OCI-LY3 (cell line): ENCODE measurements around the gene MSL1.

Source experiments
- CTCF ChIP-seq: fragments of 200-600, 300-600 bp; sonication (generic); IDR thresholded peaks from 2 replicates; pipeline ENCODE4 v1.5.1; 2014; ENCODE audit warnings: antibody characterized with exemption, low read length, low read depth
- EZH2phosphoT487 ChIP-seq: fragments of 200-600 bp; shearing (Covaris generic); IDR thresholded peaks from 2 replicates; pipeline ENCODE4 v1.6.1; 2018; ENCODE audit warnings: antibody characterized with exemption, mixed run types, low read depth

DNA sequence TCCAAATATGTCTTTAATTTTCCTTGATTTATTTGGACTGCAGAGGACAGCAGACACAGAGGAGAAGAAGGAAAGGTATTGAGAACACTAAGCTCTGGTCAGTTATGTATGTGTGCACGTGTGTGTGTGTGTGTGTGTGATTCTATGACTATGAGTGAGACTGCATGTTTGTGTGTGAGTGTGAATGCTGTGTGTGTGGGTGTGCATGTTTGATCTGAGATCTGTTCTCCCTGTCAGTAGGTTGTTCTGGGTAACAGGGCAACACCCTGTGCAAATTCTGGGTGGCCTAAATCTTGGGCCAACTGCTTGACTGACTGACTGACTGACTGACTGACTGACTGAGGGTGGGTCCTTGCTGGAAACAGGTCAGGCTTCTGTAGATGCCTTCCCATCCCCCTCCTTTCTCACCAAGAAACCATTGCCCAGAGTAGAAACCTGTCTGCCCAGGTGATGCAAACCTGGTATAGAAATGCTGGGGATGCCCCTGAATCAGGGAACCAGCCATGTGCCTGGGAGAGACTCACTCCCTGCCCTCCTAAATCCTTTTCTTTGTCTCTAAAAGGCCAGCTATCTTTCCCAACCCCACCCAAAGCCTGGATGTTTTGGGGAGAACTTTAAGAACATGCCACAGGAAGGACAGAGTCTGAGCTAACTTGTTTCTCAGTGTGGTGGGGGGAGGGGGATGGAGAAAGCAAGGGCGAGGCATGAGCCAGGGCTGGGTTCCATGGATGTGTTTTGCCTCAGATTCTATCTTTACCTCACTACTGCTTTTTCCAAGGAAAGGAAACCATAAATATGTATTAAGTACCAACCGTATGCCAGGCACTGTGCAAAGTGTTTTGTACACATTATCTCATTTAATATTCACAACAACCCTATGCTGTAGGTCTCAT, 16.9 kb upstream of the MSL1 start:
- TF ChIP-seq EZH2phosphoT487 (no peak), CTCF (no peak)
